ENCODE measurements around the gene ASS1.
A peak's percentile ranks its signal among the peaks of the same experiment; 100 is the strongest.

ASS1 gene

GRCh38 chr9:130477564-130477963, 32.8 kb downstream of the ASS1 start:
- DNase-seq: no peak

- no peak for DNase-seq
Observed at GRCh38 chr9:130478152-130478551, 33.4 kb downstream of the ASS1 start.

- DNase-seq: no peak
Observed at GRCh38 chr9:130478736-130479575, 34.2 kb downstream of the ASS1 start.

- no peak for DNase-seq
Observed at GRCh38 chr9:130479587-130479986, 34.8 kb downstream of the ASS1 start.

- no peak for DNase-seq
Observed at GRCh38 chr9:130480673-130481072, 35.9 kb downstream of the ASS1 start.

GRCh38 chr9:130482463-130482862, 37.7 kb downstream of the ASS1 start:
- DNase-seq: no peak

- no peak for DNase-seq
Observed at GRCh38 chr9:130483371-130483971, 38.7 kb downstream of the ASS1 start.

GRCh38 chr9:130484362-130485072, 39.8 kb downstream of the ASS1 start:
- no peak for DNase-seq

GRCh38 chr9:130486103-130486502, 41.3 kb downstream of the ASS1 start:
- no peak for DNase-seq

GRCh38 chr9:130487500-130487899, 42.7 kb downstream of the ASS1 start:
- no peak for DNase-seq

- DNase-seq: no peak
Observed at GRCh38 chr9:130488621-130489330, 44.0 kb downstream of the ASS1 start.

- DNase-seq: peak; percentile 40
Observed at GRCh38 chr9:130490981-130491380, 46.2 kb downstream of the ASS1 start.

GRCh38 chr9:130491830-130492482, 47.2 kb downstream of the ASS1 start:
- DNase-seq: no peak

GRCh38 chr9:130493021-130493420, 48.3 kb downstream of the ASS1 start:
- DNase-seq: no peak

- no peak for DNase-seq
Observed at GRCh38 chr9:130493476-130493875, 48.7 kb downstream of the ASS1 start.

- peak; percentile 4 for DNase-seq
Observed at GRCh38 chr9:130495067-130495466, 50.3 kb downstream of the ASS1 start.

- peak; percentile 53 for DNase-seq
Observed at GRCh38 chr9:130497139-130497538, 52.4 kb downstream of the ASS1 start.

GRCh38 chr9:130498298-130498917, 53.6 kb downstream of the ASS1 start:
- peak; percentile 23 for DNase-seq

- no peak for DNase-seq
Observed at GRCh38 chr9:130498918-130499698, 54.3 kb downstream of the ASS1 start.

- peak; percentile 72 for DNase-seq
Observed at GRCh38 chr9:130499804-130500263, 55.1 kb downstream of the ASS1 start.
